Endothelial cell of hepatic sinusoid (primary cell): Measurements from ENCODE around the gene NEU4.
"Not testable (repeated sequence)": the region's sequence is repeated elsewhere in the genome, so short reads cannot be mapped to it uniquely, and the experiment has no call there.

Source experiments
- in situ Hi-C: cut with HindIII; loops from 2 replicates; pipeline ENCODE4 v1.10.0; 2017; ENCODE audit warnings: low sequenced_read_pairs

Gene NEU4, protein sequence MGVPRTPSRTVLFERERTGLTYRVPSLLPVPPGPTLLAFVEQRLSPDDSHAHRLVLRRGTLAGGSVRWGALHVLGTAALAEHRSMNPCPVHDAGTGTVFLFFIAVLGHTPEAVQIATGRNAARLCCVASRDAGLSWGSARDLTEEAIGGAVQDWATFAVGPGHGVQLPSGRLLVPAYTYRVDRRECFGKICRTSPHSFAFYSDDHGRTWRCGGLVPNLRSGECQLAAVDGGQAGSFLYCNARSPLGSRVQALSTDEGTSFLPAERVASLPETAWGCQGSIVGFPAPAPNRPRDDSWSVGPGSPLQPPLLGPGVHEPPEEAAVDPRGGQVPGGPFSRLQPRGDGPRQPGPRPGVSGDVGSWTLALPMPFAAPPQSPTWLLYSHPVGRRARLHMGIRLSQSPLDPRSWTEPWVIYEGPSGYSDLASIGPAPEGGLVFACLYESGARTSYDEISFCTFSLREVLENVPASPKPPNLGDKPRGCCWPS

DNA sequence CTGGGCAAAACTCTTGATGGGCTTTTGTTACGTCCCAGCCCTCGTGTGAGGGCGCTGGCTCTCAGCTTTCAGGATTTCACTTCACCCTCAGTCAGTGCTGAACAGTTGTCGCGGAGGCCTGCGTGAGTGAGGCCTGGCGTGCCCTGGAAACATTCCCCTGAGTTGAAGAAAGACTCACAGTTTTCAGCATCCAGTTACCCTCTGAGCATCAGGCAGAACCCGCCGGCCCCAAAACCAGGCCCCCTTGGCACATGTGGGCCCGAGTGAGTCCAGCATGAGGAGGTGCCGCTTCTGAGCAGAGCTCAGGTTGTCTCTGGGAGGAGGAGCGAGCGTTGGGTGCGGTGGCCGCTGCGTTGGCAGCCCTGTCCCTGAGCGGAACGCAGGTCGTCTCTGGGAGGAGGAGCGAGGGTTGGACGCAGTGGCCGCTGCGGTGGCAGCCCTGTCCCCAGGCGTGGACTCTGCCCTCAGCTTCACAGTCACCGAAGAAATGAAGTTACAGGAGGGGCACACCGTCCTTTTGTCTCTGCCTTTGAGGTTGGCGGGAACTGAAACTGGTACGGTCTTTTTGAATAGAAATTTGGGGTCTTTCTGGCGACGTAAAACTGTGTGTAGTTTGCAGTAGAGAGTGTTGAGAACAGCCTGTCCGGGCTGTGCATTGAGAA, at the start of gene NEU4:
NEU4 (plus strand) TSS at position 473 of the 662 bp plus-strand sequence. CDS start 5,292 bp downstream, outside the sequence.
- in situ Hi-C loops = no loop called here

DNA sequence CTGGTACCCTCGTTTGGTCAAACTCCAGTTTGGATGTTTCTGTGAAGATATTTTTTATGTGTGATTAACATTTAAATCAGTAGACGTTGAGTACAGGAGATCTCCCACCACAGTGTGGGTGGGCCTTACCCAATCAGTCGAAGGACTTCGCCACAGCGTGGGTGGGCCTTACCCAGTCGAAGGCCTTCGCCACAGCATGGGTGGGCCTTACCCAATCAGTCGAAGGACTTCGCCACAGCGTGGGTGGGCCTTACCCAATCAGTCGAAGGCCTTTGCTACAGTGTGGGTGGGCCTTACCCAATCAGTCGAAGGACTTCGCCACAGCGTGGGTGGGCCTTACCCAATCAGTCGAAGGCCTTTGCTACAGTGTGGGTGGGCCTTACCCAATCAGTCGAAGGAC, 49.1 kb upstream of the NEU4 start:
- in situ Hi-C loops = not testable (repeated sequence)

DNA sequence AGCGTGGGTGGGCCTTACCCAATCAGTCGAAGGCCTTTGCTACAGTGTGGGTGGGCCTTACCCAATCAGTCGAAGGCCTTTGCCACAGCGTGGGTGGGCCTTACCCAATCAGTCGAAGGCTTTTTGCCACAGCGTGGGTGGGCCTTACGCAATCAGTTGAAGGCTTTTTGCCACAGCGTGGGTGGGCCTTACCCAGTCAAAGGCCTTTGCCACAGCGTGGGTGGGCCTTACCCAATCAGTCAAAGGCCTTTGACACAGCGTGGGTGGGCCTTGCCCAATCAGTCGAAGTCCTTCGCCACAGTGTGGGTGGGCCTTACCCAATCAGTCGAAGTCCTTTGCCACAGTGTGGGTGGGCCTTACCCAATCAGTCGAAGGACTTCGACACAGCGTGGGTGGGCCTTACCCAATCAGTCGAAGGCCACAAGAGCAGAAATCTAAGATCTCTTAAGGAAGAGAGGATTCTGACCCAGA, 48.7 kb upstream of the NEU4 start:
- in situ Hi-C loops = no loop called here

- in situ Hi-C loops = no loop called here
Observed at GRCh38 chr2:241762321-241762932, 46.6 kb upstream of the NEU4 start.

DNA sequence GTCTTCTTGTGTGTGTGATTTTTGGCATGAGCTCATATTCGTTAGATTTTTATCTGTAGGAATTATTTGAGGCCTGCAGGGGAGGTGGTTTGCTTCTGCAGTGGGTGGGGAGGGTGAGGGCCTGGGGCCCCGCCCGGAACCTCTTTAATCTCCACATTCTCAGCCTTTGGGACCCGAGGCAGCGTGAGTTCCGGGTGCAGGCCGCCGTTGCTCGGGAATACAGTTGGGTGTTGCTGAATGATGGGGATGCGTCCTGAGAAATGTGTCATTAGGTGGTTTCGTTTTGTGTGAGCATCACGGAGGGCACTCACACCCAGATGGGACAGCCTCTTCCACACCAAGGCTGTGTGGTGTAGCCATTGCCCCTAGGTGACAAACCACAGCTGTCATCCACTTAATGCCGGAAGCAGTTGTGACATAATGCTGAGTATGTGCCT, 46.0 kb upstream of the NEU4 start:
- in situ Hi-C loops = no loop called here

- in situ Hi-C loops = no loop called here
Observed at GRCh38 chr2:241763551-241764274, 45.3 kb upstream of the NEU4 start.

DNA sequence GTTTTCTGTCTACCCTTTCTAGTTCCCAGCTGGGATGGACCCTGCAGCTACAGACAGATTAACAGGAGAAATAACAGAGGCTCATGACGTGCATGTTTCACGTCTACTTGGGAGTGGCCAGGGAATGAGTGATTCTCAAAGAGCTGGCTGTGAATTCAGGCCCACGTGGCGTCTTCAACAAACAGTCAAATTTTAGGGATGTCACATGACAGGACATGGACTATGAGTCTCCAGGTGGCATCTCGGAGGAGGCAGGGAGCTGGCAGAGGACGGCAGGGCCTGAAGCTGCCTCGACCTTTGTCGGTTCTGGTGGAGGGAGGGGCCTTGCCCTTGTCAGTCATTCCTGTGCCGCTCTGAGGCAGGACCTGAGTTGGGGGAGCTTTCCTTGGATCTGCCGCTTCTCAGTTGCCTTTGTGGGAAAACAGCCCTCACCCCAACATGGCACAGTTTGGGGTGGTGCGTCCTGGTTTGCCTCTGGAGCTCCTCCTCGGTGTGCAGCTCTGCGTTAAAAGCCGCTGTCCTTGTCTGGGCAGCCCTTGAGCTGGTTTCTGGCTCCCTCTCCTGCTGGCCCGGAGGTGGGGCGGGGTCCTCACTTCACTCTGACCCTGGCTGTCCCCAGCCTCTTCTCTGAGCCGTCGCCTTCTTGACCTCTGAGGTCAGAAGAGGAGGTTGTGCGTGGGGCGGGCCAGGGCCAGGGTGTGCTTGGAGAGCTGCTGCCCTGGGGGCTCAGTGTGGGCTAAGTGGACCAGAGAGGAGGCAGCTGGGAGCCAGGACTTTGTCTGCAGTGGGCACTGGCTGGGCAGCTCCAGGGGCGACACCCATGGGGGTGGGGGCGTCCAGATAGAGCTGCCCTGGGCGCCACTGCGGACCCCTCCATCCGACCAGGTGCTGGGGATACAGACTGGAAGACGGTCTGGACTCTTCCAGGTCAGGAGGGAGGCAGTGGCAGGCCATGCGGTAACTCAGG, 44.4 kb upstream of the NEU4 start:
- in situ Hi-C loops = no loop called here

DNA sequence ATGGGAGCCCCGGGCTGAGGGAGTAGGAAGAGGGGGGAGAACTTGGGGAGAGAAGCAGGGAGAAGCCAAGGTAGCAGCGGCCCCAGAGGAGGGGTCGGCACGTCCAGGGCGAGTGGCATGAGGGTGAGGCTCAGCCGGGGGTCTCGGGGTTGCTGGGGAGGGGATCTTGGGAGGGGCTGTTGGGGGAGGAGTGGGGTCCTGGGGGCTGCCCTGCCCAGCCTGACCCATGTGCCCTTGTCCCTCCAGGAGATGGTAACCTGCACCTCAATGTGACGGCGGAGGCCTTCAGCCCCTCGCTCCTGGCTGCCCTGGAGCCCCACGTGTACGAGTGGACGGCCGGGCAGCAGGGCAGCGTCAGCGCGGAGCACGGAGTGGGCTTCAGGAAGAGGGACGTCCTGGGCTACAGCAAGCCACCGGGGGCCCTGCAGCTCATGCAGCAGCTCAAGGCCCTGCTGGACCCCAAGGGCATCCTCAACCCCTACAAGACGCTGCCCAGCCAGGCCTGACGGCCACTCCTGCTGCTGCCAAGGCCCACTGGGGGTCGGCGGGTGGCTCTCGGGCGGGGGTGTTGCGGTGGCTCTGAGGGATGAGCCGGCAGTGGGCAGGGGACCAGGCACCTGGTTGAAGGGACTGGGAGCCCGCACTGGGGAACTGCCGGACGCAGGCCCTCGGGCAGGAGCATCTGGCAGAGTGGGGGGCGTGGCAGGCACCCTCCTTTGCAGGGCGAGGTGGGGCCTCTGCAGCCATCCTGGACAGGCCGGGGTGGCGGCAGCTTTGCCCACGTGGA, 41.3 kb upstream of the NEU4 start:
- in situ Hi-C loops = no loop called here

DNA sequence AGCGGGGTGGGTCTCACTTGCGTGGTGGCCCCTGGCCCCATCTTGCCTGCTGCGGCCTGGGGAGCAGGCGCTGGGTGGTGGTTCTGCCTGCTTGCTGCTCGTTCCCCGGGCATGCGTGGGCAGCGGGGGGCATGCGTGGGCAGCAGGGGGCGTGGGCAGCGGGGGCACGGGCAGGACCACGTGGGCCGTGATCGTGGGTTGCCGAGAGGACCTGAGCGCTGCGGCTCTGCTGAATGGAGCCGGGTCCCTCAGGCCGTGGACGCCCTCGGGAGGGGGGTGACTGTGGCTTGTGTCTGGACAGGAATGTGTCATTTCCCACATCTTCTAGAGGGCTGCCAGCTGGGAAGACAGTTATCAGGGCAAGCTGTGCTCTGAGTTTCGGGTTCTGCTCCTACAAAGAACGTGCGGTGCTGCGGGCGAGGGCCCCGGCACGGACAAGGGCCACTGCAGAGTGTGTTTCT, 40.7 kb upstream of the NEU4 start:
- in situ Hi-C loops = no loop called here

GRCh38 chr2:241768850-241769249, 40.1 kb upstream of the NEU4 start:
- in situ Hi-C loops = no loop called here

DNA sequence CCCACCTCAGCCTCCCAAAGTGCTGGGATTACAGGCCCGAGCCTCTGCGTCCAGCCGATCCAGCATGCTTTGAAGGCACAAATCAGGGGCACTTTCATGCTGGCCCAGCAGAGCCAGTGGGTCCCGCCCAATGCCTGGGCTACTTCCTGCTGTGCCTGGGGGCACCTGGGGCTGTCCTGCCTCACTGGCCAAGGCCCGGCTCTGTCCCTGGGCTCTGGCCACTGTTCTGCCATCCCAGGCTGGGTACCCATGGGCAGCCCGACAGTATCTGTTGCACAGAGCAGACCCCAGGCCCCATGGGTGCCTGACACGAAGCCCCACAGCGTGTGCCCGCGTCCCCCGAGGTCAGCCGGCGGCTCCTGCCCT, 39.2 kb upstream of the NEU4 start:
- in situ Hi-C loops = no loop called here

GRCh38 chr2:241770185-241770935, 38.6 kb upstream of the NEU4 start:
- in situ Hi-C loops = no loop called here

DNA sequence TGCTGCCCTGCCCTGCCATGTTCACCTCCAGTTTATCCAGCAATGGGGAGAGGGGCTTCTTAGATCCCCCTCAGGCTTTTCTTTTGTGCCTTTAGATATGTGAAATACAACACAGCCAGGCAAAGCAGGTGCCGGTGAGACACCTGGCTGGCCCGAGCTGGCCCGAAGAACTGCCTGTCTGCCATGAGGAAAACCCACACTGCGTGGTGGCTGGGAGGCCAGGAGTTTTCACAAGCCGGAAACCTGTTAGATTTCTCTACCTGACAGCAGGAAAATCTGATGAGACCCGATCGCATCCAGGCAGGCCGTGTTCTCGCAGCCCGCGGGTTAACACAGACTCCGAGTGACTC, 38.1 kb upstream of the NEU4 start:
- in situ Hi-C loops = no loop called here

DNA sequence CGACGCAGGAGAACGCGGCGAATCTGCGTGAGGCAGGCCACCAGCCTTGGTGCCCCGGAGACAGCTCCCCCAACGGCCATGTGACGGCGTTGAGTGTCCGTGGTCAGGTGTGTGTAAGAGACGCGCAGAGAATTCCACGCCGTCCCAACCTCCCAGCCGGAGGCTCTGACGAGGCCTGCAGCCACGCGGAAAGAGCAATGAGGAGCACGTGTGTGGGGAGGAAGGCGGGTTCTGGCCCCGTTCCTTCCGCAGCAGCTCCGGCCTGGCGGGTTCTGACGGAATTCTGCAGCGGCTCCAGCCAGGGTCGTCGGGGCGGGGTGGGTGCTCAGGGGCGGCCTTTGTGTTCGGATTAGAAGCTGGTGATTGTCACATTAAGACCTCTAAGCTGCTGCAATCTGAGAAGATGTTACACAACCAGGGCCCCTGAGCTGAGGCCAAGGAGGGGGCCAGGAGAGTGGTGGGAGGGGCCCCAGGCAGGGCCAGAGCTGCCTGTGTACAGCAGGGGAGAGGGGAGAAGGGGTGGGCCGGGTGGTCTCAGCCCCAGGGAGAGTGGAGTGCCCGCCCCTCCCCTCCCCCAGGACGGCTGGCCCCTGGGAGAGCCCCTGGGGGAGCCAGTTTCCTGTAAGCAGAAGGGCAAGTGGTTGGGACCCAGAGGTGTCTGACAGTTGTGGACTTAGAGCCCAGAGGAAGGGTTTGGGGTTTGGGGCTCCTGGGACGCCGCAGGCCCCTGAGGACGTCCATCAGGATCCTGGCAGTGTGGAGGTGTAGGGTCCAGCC, 37.5 kb upstream of the NEU4 start:
- in situ Hi-C loops = no loop called here

DNA sequence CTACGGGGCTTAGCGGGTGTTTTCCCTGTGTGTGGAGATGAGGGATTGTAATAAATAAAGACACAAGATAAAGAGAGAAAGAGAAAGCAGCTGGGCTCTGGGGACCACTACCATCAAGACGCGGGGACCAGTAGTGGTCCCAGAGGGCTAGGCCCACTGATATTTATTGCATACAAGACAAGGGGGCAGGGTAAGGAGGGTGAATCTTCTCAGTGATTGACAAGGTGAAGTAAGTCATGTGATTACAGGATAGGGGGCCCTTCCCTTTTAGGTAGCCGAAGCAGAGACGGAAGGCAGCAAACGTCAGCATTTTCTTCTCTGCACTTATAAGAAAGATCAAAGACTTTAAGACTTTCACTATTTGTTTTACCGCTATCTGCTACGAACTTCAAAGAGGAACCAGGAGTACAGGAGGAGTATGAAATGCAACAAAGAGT, 36.9 kb upstream of the NEU4 start:
- in situ Hi-C loops = no loop called here

DNA sequence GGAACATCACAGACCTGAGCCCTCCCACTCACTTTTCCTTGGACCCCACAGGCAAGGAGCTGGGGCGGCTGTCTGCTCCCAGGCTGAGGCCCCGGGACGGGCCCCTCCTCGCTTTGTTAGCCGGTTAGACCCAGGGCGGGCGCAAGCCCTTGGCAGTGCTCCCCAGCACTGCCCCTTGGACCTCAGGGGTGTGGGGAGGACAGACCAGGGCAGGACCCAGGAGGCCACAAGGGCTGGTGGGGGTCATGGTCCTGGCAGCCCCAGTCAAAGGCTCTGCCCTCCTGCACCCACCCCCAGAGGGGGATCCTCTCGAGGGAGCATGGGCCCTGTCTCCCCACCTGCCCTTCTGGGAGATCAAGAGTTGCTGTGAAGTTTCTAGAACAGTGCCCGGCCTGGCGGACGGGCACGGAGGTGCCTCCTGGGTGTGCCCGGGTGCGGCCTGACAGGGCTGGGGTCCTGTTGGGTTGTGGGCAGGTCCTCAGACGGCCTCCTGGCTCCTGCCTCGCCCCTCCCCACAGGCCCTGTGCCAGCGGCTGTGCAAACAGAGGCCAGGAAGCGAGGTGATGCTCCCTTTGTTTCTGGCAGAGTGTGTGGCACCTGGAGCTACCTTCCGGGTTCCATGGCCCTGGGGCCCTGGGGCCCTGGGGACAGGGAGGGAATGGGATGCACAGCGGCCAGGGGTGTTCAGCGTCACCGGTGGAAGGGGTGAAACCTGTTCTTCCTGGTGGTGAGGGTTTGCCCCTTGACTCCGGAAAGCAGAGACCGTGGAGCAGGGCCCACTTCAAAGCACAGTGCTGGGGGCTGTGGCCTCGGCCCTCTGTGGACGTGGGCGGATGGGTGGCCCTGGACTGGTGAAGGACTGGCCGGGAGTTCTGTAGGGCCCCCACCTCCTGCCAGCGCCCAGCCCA, 35.2 kb upstream of the NEU4 start:
- in situ Hi-C loops = no loop called here
